CD4-positive, alpha-beta T cell treated with Interleukin-12 subunit alpha and Interleukin-12 subunit beta, for 1 hour (primary cell): Measurements from ENCODE around the gene LGALS9C.
"Not testable (repeated sequence)": the region's sequence is repeated elsewhere in the genome, so short reads cannot be mapped to it uniquely, and the experiment has no call there.

Experiments used
- DNase-seq: peaks from one replicate; pipeline ENCODE4 v3.0.0-alpha.2; 2020

LGALS9C gene

GRCh38 chr17:18476508-18477308, at the start of gene LGALS9C:
LGALS9C (plus strand) TSS chr17:18476789; CDS start chr17:18476855, 66 bp downstream.
- peak; percentile 13 for DNase-seq

GRCh38 chr17:18432206-18432605, 44.4 kb upstream of the LGALS9C start:
- DNase-seq, result not testable (repeated sequence)

- not testable (repeated sequence) for DNase-seq
Measured at GRCh38 chr17:18439465-18439870, 37.1 kb upstream of the LGALS9C start.

- peak; percentile 39 for DNase-seq
Measured at GRCh38 chr17:18442093-18442492, 34.5 kb upstream of the LGALS9C start.

GRCh38 chr17:18442532-18442931, 34.1 kb upstream of the LGALS9C start:
- not testable (repeated sequence) for DNase-seq

GRCh38 chr17:18447476-18448205, 28.9 kb upstream of the LGALS9C start:
- not testable (repeated sequence) for DNase-seq

GRCh38 chr17:18448311-18448710, 28.3 kb upstream of the LGALS9C start:
- not testable (repeated sequence) for DNase-seq

GRCh38 chr17:18449833-18450232, 26.8 kb upstream of the LGALS9C start:
- not testable (repeated sequence) for DNase-seq

- DNase-seq, result not testable (repeated sequence)
Measured at GRCh38 chr17:18450998-18451397, 25.6 kb upstream of the LGALS9C start.

GRCh38 chr17:18451969-18452368, 24.6 kb upstream of the LGALS9C start:
- not testable (repeated sequence) for DNase-seq

- not testable (repeated sequence) for DNase-seq
Measured at GRCh38 chr17:18459035-18459434, 17.6 kb upstream of the LGALS9C start.

- DNase-seq, result not testable (repeated sequence)
Measured at GRCh38 chr17:18463831-18464502, 12.6 kb upstream of the LGALS9C start.

GRCh38 chr17:18466250-18466983, 10.2 kb upstream of the LGALS9C start:
- DNase-seq, result not testable (repeated sequence)

GRCh38 chr17:18467001-18467400, 9.6 kb upstream of the LGALS9C start:
- not testable (repeated sequence) for DNase-seq

GRCh38 chr17:18468472-18469171, 8.0 kb upstream of the LGALS9C start:
- DNase-seq, result not testable (repeated sequence)

- not testable (repeated sequence) for DNase-seq
Measured at GRCh38 chr17:18469837-18470236, 6.8 kb upstream of the LGALS9C start.

- DNase-seq, result not testable (repeated sequence)
Measured at GRCh38 chr17:18470345-18470930, 6.2 kb upstream of the LGALS9C start.

GRCh38 chr17:18473967-18474366, 2.6 kb upstream of the LGALS9C start:
- DNase-seq, result not testable (repeated sequence)

GRCh38 chr17:18474754-18475153, 1.8 kb upstream of the LGALS9C start:
- DNase-seq, result not testable (repeated sequence)

- not testable (repeated sequence) for DNase-seq
Measured at GRCh38 chr17:18477367-18477766, 778 bp downstream of the LGALS9C start.

- DNase-seq, result not testable (repeated sequence)
Measured at GRCh38 chr17:18478362-18478761, 1.8 kb downstream of the LGALS9C start.
